Endodermal cell (in vitro differentiated cells): ENCODE data around the gene ATP12A. TPM values are rescaled to one million over a fixed set of nuclear protein-coding genes. Genes with fewer than 3 reads are reported as not detected.

Experiments
- DNase-seq: peaks from one replicate; pipeline ENCODE4 v3.0.0-alpha.2; 2017
- H3K27ac ChIP-seq: 2 replicates; pipeline ENCODE4 v1.5.1; 2013; ENCODE audit warnings: mild to moderate bottlenecking, low read depth, low read length, moderate library complexity
- H3K27me3 ChIP-seq: 2 replicates; pipeline ENCODE4 v1.6.1; 2013; ENCODE audit warnings: mild to moderate bottlenecking, low read length, moderate library complexity; ENCODE audit not compliant: insufficient read depth, control insufficient read depth, poor library complexity, severe bottlenecking
- H3K36me3 ChIP-seq: 2 replicates; pipeline ENCODE4 v1.7.0; 2013; ENCODE audit warnings: mild to moderate bottlenecking, low read length, moderate library complexity; ENCODE audit not compliant: control insufficient read depth, insufficient read depth
- H3K4me1 ChIP-seq: one replicate; pipeline ENCODE4 v1.7.0; 2013; ENCODE audit warnings: low read length; ENCODE audit not compliant: control insufficient read depth, insufficient read depth
- H3K4me3 ChIP-seq: 2 replicates; pipeline ENCODE4 v1.5.1; 2013; ENCODE audit warnings: mild to moderate bottlenecking, low read length, moderate library complexity
- H3K9ac ChIP-seq: 2 replicates; pipeline ENCODE4 v1.6.1; 2013; ENCODE audit warnings: mild to moderate bottlenecking, low read length, moderate library complexity; ENCODE audit not compliant: poor library complexity, severe bottlenecking; ENCODE audit errors: extremely low read depth
- H3K9me3 ChIP-seq: 2 replicates; pipeline ENCODE4 v1.6.1; 2013; ENCODE audit warnings: mild to moderate bottlenecking, low read length, moderate library complexity; ENCODE audit not compliant: control insufficient read depth
- H3K27ac Mint-ChIP-seq: 2 replicates; pipeline ENCODE4 v1.8.0; 2020; ENCODE audit warnings: mixed read lengths
- H3K27me3 Mint-ChIP-seq: 2 replicates; pipeline ENCODE4 v1.8.0; 2021; ENCODE audit warnings: mild to moderate bottlenecking, mixed read lengths; ENCODE audit not compliant: insufficient read depth
- H3K36me3 Mint-ChIP-seq: 2 replicates; pipeline ENCODE4 v1.8.0; 2020; ENCODE audit warnings: low read depth, mixed read lengths
- H3K4me1 Mint-ChIP-seq: 2 replicates; pipeline ENCODE4 v1.8.0; 2020; ENCODE audit warnings: mixed read lengths
- H3K4me3 Mint-ChIP-seq: 2 replicates; pipeline ENCODE4 v1.8.0; 2020; ENCODE audit warnings: mild to moderate bottlenecking, moderate library complexity, mixed read lengths
- H3K9me3 Mint-ChIP-seq: 2 replicates; pipeline ENCODE4 v1.8.0; 2020; ENCODE audit warnings: mild to moderate bottlenecking, mixed read lengths
- CTCF ChIP-seq: fragments of 200-600 bp; sonication (generic); conservative IDR thresholded peaks from 2 replicates; pipeline ENCODE4 v1.5.0; 2021; ENCODE audit warnings: antibody characterized with exemption, mild to moderate bottlenecking
- WGBS, 2 experiments: methylation state at CpG; one replicate each; pipeline versions ENCODE4 v1.1.5 to v1.1.7; 2013; ENCODE audit warnings: missing lambda C conversion rate in 2 of 2, mixed read lengths in 1 of 2; ENCODE audit not compliant: insufficient coverage in 1 of 2, insufficient read length in 1 of 2; 5-methylcytosine and 5-hydroxymethylcytosine counted together
- total RNA-seq, 2 donors: library from RNA; stranded (reverse); fragmentation: NEBNext Ultra II Directional in 1 of 2; extraction: Animal tissue kit (Norgen Biotek cat#: 25700) in 1 of 2; gene quantifications; 2 replicates in 1 of 2; 3 replicates in 1 of 2; pipeline ENCODE4 v1.2.1, GENCODE V29; 2021

The ATP12A gene
- total RNA-seq, 2 donors from 2014 or later = 4.9 to 10.5 TPM

GRCh38 chr13:24632382-24633121 lies 47.7 kb upstream of the ATP12A start:
- Histone ChIP-seq H3K9me3 (no peaks in the 10 kb centered on the region), H3K4me1 (no peaks in the 10 kb centered on the region), H3K4me3 (no peak overlapping the region), H3K36me3 (no peaks in the 10 kb centered on the region), H3K27me3 (no peaks in the 10 kb centered on the region), H3K9ac (no peak overlapping the region), H3K27ac (no peak overlapping the region)
- WGBS, 2 experiments = 90 to 98% methylated on average over 5 to 6 of the region's 6 CpGs
- Mint-ChIP-seq H3K9me3 (no peaks in the 10 kb centered on the region), H3K36me3 (no peaks in the 10 kb centered on the region), H3K27me3 (peaks cover 2% of the 10 kb centered on the region), H3K4me1 (no peaks in the 10 kb centered on the region), H3K27ac (no peak overlapping the region), H3K4me3 (no peak overlapping the region)
- no peak for DNase-seq
- no peak for TF ChIP-seq CTCF

DNA sequence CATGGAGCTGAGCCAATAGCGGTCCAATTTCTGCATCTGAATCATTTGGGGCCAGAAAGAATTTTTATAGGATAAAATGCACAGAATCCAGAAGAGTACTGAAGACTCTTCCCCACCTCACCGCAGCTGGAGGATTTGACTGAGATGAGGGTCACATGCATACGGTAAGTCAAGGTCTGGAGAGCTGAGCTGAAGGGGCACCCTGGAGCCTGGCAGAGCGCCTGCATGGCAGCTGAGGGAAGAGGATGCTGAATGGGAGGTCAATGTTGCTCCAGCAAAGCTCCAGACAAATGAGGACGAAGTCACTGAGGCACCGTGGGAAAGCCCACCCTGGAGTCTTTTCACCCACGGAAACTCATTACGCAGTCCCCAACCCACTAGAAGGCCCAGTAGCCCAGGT lies 43.4 kb upstream of the ATP12A start:
- TF ChIP-seq CTCF = no peak
- H3K4me3 ChIP-seq = no peak overlapping the region
- Mint-ChIP-seq H3K4me1 (no peaks in the 10 kb centered on the region), H3K36me3 (no peaks in the 10 kb centered on the region), H3K9me3 (peaks cover 2% of the 10 kb centered on the region), H3K27me3 (no peaks in the 10 kb centered on the region), H3K27ac (no peak overlapping the region), H3K4me3 (no peak overlapping the region)
- no peak for DNase-seq
- no peaks in the 10 kb centered on the region for H3K36me3 ChIP-seq
- H3K27me3 ChIP-seq = no peaks in the 10 kb centered on the region
- H3K27ac ChIP-seq = no peak overlapping the region
- 95 to 100% methylated on average over 5 to 8 of the region's 8 CpGs for WGBS, 2 experiments
- no peak overlapping the region for H3K9ac ChIP-seq
- no peaks in the 10 kb centered on the region for H3K9me3 ChIP-seq
- no peaks in the 10 kb centered on the region for H3K4me1 ChIP-seq

GRCh38 chr13:24638096-24638495 lies 42.1 kb upstream of the ATP12A start:
- H3K9me3 Mint-ChIP-seq = peaks cover 2% of the 10 kb centered on the region
- Histone ChIP-seq H3K36me3 (no peaks in the 10 kb centered on the region), H3K9me3 (no peaks in the 10 kb centered on the region), H3K4me3 (no peak overlapping the region), H3K27ac (no peak overlapping the region), H3K4me1 (no peaks in the 10 kb centered on the region), H3K9ac (no peak overlapping the region), H3K27me3 (no peaks in the 10 kb centered on the region)
- H3K4me1 Mint-ChIP-seq = no peaks in the 10 kb centered on the region
- no peak for TF ChIP-seq CTCF
- H3K27ac Mint-ChIP-seq = no peak overlapping the region
- no peaks in the 10 kb centered on the region for H3K36me3 Mint-ChIP-seq
- DNase-seq = no peak
- WGBS, 2 experiments = 95 to 98% methylated on average over 7 to 23 of the region's 23 CpGs
- H3K4me3 Mint-ChIP-seq = no peak overlapping the region
- no peaks in the 10 kb centered on the region for H3K27me3 Mint-ChIP-seq
